HG03342 (cell line): ENCODE data around the gene RNF38.
"Not testable (repeated sequence)": the region's sequence is repeated elsewhere in the genome, so short reads cannot be mapped to it uniquely, and the experiment has no call there.

Experiments
- ATAC-seq: cut with Tn5 transposase; IDR thresholded peaks from one replicate; pipeline ENCODE4 v1.9.1; 2021; ENCODE audit warnings: mild to moderate bottlenecking, moderate library complexity; ENCODE audit not compliant: unreplicated experiment

RNF38 gene

GRCh38 chr9:36336131-36336907 is 63.8 kb downstream of the RNF38 start:
- no peak for ATAC-seq

GRCh38 chr9:36332006-36332405 is 68.1 kb downstream of the RNF38 start:
- ATAC-seq = no peak

- ATAC-seq = no peak
These were observed 71.2 kb downstream of the RNF38 start for GRCh38 chr9:36328798-36329411.

- ATAC-seq = no peak
These were observed 74.8 kb downstream of the RNF38 start for GRCh38 chr9:36325081-36325828.

GRCh38 chr9:36323926-36324325 is 76.1 kb downstream of the RNF38 start:
- no peak for ATAC-seq

GRCh38 chr9:36322462-36322861 is 77.6 kb downstream of the RNF38 start:
- no peak for ATAC-seq

GRCh38 chr9:36321903-36322302 is 78.2 kb downstream of the RNF38 start:
- ATAC-seq = not testable (repeated sequence)

- no peak for ATAC-seq
These were observed 79.6 kb downstream of the RNF38 start for GRCh38 chr9:36320466-36320865.

GRCh38 chr9:36319806-36320205 is 80.3 kb downstream of the RNF38 start:
- no peak for ATAC-seq

GRCh38 chr9:36319183-36319582 is 80.9 kb downstream of the RNF38 start:
- no peak for ATAC-seq

GRCh38 chr9:36318212-36318802 is 81.8 kb downstream of the RNF38 start:
- ATAC-seq = no peak

GRCh38 chr9:36317766-36318165 is 82.3 kb downstream of the RNF38 start:
- no peak for ATAC-seq

- no peak for ATAC-seq
These were observed 83.3 kb downstream of the RNF38 start for GRCh38 chr9:36316611-36317317.

GRCh38 chr9:36316049-36316448 is 84.0 kb downstream of the RNF38 start:
- ATAC-seq = no peak

GRCh38 chr9:36315283-36315682 is 84.8 kb downstream of the RNF38 start:
- no peak for ATAC-seq

- no peak for ATAC-seq
These were observed 85.3 kb downstream of the RNF38 start for GRCh38 chr9:36314740-36315139.

GRCh38 chr9:36306471-36307306 is 93.4 kb downstream of the RNF38 start:
- no peak for ATAC-seq

GRCh38 chr9:36304366-36304765 is 95.7 kb downstream of the RNF38 start:
- ATAC-seq = not testable (repeated sequence)

- no peak for ATAC-seq
These were observed 98.8 kb downstream of the RNF38 start for GRCh38 chr9:36301227-36301626.

GRCh38 chr9:36298566-36298965 is 101.5 kb downstream of the RNF38 start:
- ATAC-seq = no peak
